HUES64 (cell line): Measurements from ENCODE around the gene UVSSA. TPM values are rescaled to one million over a fixed set of nuclear protein-coding genes. Genes with fewer than 3 reads are reported as not detected.

Experiments used
- H3K27ac ChIP-seq: 2 replicates; pipeline ENCODE4 v1.7.0; 2013; ENCODE audit warnings: low read depth, low read length, inconsistent platforms
- H3K27me3 ChIP-seq: 2 replicates; pipeline ENCODE4 v1.6.1; 2013; ENCODE audit warnings: mild to moderate bottlenecking, low read length; ENCODE audit not compliant: insufficient read depth
- H3K36me3 ChIP-seq: 2 replicates; pipeline ENCODE4 v1.6.1; 2013; ENCODE audit warnings: mild to moderate bottlenecking, low read length; ENCODE audit not compliant: insufficient read depth
- H3K4me1 ChIP-seq: 2 replicates; pipeline ENCODE4 v1.6.1; 2013; ENCODE audit warnings: mild to moderate bottlenecking, low read length, moderate library complexity; ENCODE audit not compliant: insufficient read depth
- H3K4me3 ChIP-seq: 2 replicates; pipeline ENCODE4 v1.5.1; 2013; ENCODE audit warnings: mild to moderate bottlenecking, low read length, moderate library complexity
- H3K9ac ChIP-seq: 2 replicates; pipeline ENCODE4 v1.6.1; 2013; ENCODE audit warnings: mild to moderate bottlenecking, low read depth, low read length
- H3K9me3 ChIP-seq: 2 replicates; pipeline ENCODE4 v1.6.1; 2013; ENCODE audit warnings: low read depth, low read length; ENCODE audit not compliant: insufficient read depth
- WGBS: fragments of 150-250, 120-280 bp; methylation state at CpG from one replicate; pipeline ENCODE4 v1.1.7; 2013; ENCODE audit warnings: missing lambda C conversion rate; 5-methylcytosine and 5-hydroxymethylcytosine counted together
- polyA plus RNA-seq, 2 experiments: library from polyadenylated mRNA; stranded (reverse); fragments of 50-300 nt; gene quantifications; one replicate each; pipeline ENCODE4 v1.2.3, GENCODE V29; 2013

The UVSSA gene, protein sequence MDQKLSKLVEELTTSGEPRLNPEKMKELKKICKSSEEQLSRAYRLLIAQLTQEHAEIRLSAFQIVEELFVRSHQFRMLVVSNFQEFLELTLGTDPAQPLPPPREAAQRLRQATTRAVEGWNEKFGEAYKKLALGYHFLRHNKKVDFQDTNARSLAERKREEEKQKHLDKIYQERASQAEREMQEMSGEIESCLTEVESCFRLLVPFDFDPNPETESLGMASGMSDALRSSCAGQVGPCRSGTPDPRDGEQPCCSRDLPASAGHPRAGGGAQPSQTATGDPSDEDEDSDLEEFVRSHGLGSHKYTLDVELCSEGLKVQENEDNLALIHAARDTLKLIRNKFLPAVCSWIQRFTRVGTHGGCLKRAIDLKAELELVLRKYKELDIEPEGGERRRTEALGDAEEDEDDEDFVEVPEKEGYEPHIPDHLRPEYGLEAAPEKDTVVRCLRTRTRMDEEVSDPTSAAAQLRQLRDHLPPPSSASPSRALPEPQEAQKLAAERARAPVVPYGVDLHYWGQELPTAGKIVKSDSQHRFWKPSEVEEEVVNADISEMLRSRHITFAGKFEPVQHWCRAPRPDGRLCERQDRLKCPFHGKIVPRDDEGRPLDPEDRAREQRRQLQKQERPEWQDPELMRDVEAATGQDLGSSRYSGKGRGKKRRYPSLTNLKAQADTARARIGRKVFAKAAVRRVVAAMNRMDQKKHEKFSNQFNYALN
- polyA plus RNA-seq (2013, experiment 1 of 2): 6.5 TPM
- polyA plus RNA-seq (2013, experiment 2 of 2): 6.8 TPM

GRCh38 chr4:1346781-1347409 is at the start of gene UVSSA:
UVSSA (plus strand) TSS chr4:1347208; CDS start chr4:1348092, 884 bp downstream.
- Histone ChIP-seq H3K36me3 (peaks cover 11% of the 10 kb centered on the region), H3K4me3 (peak within 1 kb of the TSS; percentile 87), H3K27ac (peak within 1 kb of the TSS; percentile 81), H3K27me3 (no peaks in the 10 kb centered on the region), H3K4me1 (no peaks in the 10 kb centered on the region), H3K9ac (peak within 1 kb of the TSS; percentile 81), H3K9me3 (no peaks in the 10 kb centered on the region)
- under 1% methylated on average over 76 of the region's 76 CpGs for WGBS

DNA sequence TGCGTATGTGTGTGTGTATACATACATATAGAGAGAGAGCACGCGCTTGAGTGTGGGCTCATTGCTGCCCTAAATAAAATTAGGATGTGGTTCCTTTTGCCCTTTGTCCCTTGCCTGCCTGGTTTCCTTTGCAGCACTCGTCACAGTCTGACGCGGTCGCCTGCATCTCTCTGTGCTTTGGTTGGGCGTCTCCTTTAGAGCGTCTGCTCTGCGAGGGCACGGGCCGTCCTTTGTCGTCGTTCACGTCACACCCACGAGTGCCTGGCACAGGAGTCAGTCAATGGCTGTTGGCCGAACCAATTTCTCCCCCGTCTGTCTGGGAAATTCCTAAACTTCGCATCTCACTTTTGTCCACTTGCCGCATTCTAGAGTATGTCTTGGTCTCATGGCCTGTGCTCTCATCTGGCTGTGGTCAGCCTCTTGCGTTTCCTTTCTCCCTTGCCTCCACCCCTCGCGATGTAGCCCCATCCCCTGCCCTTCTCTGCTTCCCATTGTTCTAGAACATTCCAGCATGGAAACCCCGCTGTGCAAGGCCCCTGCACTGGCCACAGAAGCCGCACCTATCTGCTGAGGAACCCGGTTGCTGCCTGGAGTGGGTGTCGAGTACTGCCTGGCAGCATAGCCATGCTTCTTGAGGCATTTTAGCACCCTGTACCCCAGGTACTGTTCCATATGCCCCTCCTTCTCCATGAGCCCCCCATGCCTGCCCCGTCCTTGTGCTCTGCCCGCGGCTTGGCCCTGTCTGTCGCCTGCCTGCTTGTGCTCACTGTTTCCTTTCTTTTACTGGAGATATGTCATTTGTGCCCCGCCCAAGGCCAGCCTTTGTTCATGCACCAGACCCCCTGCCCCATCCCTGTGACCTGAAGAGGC is 49.3 kb upstream of the UVSSA start:
- H3K27ac ChIP-seq: no peak overlapping the region

DNA sequence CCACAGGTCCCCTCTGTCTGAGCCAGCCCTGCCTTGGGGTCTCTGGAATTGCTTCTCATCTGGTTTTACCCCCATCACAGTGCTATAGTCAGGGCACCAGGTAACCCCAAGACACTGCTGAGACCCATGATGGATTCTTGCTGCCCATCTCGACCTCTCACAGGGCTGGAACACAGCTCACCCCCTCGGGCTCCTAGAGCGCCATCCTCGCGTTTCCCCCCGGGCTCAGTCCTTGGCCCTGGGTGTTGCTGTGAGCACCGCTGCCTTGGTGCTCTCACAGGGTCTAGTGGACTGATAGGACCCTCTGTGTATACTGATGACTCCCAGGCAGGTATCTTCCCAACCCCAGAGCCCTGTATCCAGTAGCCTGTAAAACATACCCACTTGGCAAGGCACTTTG is 48.5 kb upstream of the UVSSA start:
- Histone ChIP-seq H3K27ac (no peak overlapping the region), H3K4me1 (no peaks in the 10 kb centered on the region), H3K4me3 (no peak overlapping the region), H3K27me3 (no peaks in the 10 kb centered on the region), H3K36me3 (peaks cover 15% of the 10 kb centered on the region), H3K9ac (no peak overlapping the region), H3K9me3 (no peaks in the 10 kb centered on the region)
- 96% methylated on average over 7 of the region's 7 CpGs for WGBS

More for the DNA sequence above, 49.3 kb upstream of the UVSSA start:
- Histone ChIP-seq H3K9ac (no peak overlapping the region), H3K27me3 (no peaks in the 10 kb centered on the region), H3K36me3 (peaks cover 15% of the 10 kb centered on the region), H3K4me3 (no peak overlapping the region), H3K4me1 (no peaks in the 10 kb centered on the region), H3K9me3 (no peaks in the 10 kb centered on the region)
- WGBS: 85% methylated on average over 32 of the region's 32 CpGs

DNA sequence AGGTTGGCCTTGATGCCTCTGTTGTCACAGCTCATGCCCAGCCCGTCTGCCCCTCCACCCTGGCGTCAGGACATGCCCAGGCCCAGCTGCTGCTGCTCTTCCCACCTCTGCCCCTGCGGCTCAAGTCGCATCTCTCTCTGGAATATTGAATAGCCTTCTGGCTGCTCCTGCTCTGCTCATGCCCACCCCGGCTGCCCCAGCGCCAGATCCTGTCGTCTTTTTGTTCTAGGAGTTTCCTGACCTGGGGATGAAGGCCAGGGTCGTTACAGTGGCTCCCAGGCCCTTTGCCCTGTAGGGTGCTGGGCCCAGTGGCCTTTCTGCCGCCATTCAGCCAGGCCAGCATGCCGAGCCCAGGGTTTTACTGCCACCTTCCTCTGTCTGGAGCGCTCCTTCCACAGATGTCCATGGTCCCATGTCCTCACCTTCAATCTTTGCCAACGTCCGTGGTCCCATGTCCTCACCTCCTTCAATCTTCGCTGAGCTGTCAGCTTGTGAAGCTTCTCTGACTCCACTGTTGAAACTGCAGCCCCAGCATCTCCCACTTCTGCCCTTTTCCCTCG is 47.6 kb upstream of the UVSSA start:
- Histone ChIP-seq H3K9me3 (no peaks in the 10 kb centered on the region), H3K27ac (no peak overlapping the region), H3K4me3 (no peak overlapping the region), H3K36me3 (peaks cover 15% of the 10 kb centered on the region), H3K4me1 (no peaks in the 10 kb centered on the region), H3K9ac (no peak overlapping the region), H3K27me3 (no peaks in the 10 kb centered on the region)
- 90% methylated on average over 15 of the region's 15 CpGs for WGBS

- Histone ChIP-seq H3K9ac (no peak overlapping the region), H3K27me3 (no peaks in the 10 kb centered on the region), H3K36me3 (peaks cover 15% of the 10 kb centered on the region), H3K27ac (no peak overlapping the region), H3K4me3 (no peak overlapping the region), H3K4me1 (no peaks in the 10 kb centered on the region), H3K9me3 (no peaks in the 10 kb centered on the region)
- WGBS: 90% methylated on average over 40 of the region's 40 CpGs
Measured at GRCh38 chr4:1300466-1301455, 46.2 kb upstream of the UVSSA start.

DNA sequence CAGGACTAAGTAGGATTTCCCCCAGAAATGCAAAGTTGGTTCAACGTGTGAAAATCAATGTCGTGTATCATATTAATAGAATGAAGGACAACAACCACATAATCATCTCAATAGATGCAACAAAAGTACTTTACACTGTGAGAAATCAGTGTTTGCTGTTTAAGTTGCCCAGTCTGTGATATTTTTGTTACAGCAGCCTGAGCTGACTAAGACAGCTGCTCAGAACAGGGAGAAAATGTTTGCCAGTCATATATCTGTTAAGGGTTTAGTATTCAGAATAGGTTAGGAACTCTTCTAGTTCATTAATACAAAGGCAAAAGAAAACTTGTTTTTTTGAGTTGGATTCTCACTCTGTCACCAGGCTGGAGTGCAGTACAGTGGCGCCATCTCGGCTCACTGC is 44.8 kb upstream of the UVSSA start:
- Histone ChIP-seq H3K9ac (no peak overlapping the region), H3K27ac (no peak overlapping the region), H3K27me3 (no peaks in the 10 kb centered on the region), H3K36me3 (peaks cover 10% of the 10 kb centered on the region), H3K9me3 (no peaks in the 10 kb centered on the region), H3K4me3 (no peak overlapping the region), H3K4me1 (no peaks in the 10 kb centered on the region)
- WGBS: 77% methylated on average over 2 of the region's 4 CpGs

GRCh38 chr4:1305261-1305711 is 41.7 kb upstream of the UVSSA start:
- no peak overlapping the region for H3K9ac ChIP-seq
- H3K27ac ChIP-seq: no peak overlapping the region
- no peaks in the 10 kb centered on the region for H3K27me3 ChIP-seq
- H3K9me3 ChIP-seq: no peaks in the 10 kb centered on the region
- peaks cover under 1% of the 10 kb centered on the region for H3K36me3 ChIP-seq
- H3K4me3 ChIP-seq: no peak overlapping the region
- peaks cover 9% of the 10 kb centered on the region for H3K4me1 ChIP-seq
- WGBS: 89% methylated on average over 13 of the region's 13 CpGs

DNA sequence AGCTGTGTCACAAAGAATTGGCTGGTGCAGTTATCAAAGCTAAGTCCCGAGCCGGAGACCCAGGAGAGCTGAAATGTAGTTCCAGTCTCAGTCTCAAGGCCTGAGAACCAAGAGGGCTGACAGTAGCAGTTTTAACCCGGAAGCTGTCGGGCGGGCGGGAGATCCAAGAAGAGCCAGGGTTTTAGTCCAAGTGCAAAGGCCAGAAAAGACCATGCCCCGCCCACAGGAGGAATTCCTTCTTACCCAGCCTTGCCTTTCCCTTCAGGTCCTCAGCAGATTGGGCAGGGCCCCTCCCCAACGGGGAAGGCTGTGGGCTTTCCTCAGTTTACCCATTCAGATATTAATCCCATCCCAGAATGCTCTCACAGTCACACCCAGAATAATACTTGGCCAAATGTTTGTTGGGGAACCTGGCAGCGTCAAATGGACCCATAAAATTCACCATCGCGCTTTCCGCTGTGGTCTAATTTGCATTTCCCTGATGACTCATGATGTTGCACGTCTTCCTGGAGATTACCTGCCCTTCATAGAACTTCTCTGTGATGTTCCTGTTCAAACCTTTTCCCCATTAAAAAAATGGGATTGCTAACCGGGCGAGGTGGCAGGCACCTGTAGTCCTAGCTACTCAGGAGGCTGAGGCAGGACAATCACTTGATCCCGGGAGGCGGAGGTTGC is 41.1 kb upstream of the UVSSA start:
- H3K4me1 ChIP-seq: peaks cover 9% of the 10 kb centered on the region
- no peaks in the 10 kb centered on the region for H3K27me3 ChIP-seq
- WGBS: 89% methylated on average over 17 of the region's 17 CpGs
- H3K4me3 ChIP-seq: no peak overlapping the region
- H3K9ac ChIP-seq: no peak overlapping the region
- no peaks in the 10 kb centered on the region for H3K9me3 ChIP-seq
- no peak overlapping the region for H3K27ac ChIP-seq
- no peaks in the 10 kb centered on the region; the same call in 1 of the 2 replicates for H3K36me3 ChIP-seq

DNA sequence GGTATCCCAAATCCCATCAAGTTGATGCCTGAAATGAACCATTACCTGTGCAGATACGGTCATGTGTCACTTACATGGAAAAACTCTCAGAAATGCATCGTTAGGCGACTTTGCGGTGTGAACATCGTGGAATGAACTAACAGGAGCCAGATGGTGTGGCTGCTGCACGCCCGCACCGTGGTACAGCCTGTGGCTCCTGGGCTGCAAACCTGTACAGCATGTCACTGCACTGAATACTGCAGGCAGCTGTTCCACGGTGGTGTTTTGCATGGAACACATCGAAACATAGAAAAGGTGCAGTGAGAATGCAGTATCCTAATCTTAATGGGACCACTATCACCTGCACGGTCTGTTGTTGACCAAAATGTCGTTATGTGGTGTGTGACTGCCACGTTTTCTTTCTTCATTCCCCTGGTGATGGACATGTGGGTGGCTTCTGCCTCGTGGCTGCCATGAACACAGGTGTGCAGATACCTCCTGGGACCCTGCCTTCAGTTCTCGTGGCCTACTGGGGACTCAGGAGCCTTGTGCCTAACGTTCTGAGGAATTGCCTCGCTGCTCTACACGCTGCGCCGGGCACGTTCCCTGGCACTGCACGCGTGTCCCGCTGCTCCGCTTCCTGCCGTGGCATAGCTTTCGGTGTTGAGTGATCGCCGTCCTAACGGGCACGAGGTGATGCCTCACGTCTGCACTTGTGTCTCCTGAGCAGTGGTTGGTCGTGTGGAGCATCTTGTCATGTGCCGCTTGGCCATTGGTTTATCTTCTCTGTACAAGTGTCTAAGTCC is 38.9 kb upstream of the UVSSA start:
- Histone ChIP-seq H3K27ac (no peak overlapping the region), H3K9me3 (no peaks in the 10 kb centered on the region), H3K36me3 (peaks cover 13% of the 10 kb centered on the region), H3K27me3 (no peaks in the 10 kb centered on the region), H3K4me1 (peaks cover 9% of the 10 kb centered on the region), H3K9ac (no peak overlapping the region), H3K4me3 (no peak overlapping the region)
- WGBS: 96% methylated on average over 34 of the region's 34 CpGs
